ENCODE measurements around the gene KLK4.

KLK4 gene

GRCh38 chr19:50947123-50947522 is 35.9 kb upstream of the KLK4 start:
- POLR2A ChIA-PET, result no interaction called here
- CTCF ChIA-PET, result interaction anchor here (0.5 to 1.9 kb wide), 2 partner anchors 30 to 70 kb away, joined by 4 to 5 read pairs; no protein-coding TSS in a partner anchor
- no peak for DNase-seq (ENCODE audit: extremely low spot score)
- TF ChIP-seq FOXA1 (IDR thresholded peaks at IDR 0.05) (no peak), HDGF (IDR thresholded peaks at IDR 0.05; ENCODE audit: borderline replicate concordance) (no peak), NFRKB (IDR thresholded peaks at IDR 0.05) (no peak), ELF4 (IDR thresholded peaks at IDR 0.05) (no peak), L3MBTL2 (conservative IDR thresholded peaks at IDR 0.05) (no peak), ARNT (IDR thresholded peaks at IDR 0.05) (no peak)
- TF ChIP-seq, protein P1, sequence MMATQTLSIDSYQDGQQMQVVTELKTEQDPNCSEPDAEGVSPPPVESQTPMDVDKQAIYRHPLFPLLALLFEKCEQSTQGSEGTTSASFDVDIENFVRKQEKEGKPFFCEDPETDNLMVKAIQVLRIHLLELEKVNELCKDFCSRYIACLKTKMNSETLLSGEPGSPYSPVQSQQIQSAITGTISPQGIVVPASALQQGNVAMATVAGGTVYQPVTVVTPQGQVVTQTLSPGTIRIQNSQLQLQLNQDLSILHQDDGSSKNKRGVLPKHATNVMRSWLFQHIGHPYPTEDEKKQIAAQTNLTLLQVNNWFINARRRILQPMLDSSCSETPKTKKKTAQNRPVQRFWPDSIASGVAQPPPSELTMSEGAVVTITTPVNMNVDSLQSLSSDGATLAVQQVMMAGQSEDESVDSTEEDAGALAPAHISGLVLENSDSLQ (IDR thresholded peaks at IDR 0.05), result no peak

DNA sequence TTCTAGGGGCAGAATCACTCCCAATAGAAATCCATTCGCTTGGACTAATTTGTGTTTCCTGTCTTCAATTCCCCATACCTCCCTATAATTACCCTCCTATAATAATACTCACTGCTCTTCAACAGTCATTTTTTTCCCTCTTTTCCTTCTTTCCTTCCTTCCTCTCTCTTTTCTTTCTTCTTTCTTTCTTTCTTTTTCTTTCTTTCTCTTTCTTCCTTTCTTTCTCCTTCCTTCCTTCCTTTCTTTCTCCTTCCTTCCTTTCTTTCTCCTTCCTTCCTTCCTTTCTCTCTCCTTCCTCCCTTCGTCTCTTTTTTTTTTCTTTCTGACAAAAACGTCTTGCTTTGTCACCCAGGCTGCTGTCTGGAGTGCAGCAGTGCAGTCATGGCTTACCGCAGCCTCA is 33.6 kb upstream of the KLK4 start:
- TF ChIP-seq FOXA1 (IDR thresholded peaks at IDR 0.05) (no peak), L3MBTL2 (conservative IDR thresholded peaks at IDR 0.05) (no peak), BHLHE40 (IDR thresholded peaks at IDR 0.05; ENCODE audit: borderline replicate concordance) (no peak), ELF4 (IDR thresholded peaks at IDR 0.05) (no peak), ZNF384 (IDR thresholded peaks at IDR 0.05) (no peak), TARDBP (IDR thresholded peaks at IDR 0.05) (no peak), NFRKB (IDR thresholded peaks at IDR 0.05) (no peak), ARNT (IDR thresholded peaks at IDR 0.05) (no peak), HDGF (IDR thresholded peaks at IDR 0.05; ENCODE audit: borderline replicate concordance) (no peak), SP1 (IDR thresholded peaks at IDR 0.05) (no peak), FOXM1 (IDR thresholded peaks at IDR 0.05; ENCODE audit: borderline replicate concordance) (no peak), CTBP1 (IDR thresholded peaks at IDR 0.05; ENCODE audit: borderline replicate concordance) (no peak), SUZ12 (IDR thresholded peaks at IDR 0.05) (no peak), LEF1 (IDR thresholded peaks at IDR 0.05; ENCODE audit: borderline replicate concordance) (no peak)
- TF ChIP-seq, protein P1 (IDR thresholded peaks at IDR 0.05), result no peak
- DNase-seq (ENCODE audit: extremely low spot score), result no peak
- ChIA-PET CTCF (no interaction called here), POLR2A (no interaction called here)

- no peak for TF ChIP-seq ARNT (IDR thresholded peaks at IDR 0.05)
- ChIA-PET POLR2A (no interaction called here), CTCF (interaction anchor here (0.8 kb wide), 1 partner anchor 73 kb away, joined by 3 read pairs; no protein-coding TSS in a partner anchor)
- no peak for DNase-seq (ENCODE audit: extremely low spot score)
These were observed 32.1 kb upstream of the KLK4 start for GRCh38 chr19:50943074-50943828.

DNA sequence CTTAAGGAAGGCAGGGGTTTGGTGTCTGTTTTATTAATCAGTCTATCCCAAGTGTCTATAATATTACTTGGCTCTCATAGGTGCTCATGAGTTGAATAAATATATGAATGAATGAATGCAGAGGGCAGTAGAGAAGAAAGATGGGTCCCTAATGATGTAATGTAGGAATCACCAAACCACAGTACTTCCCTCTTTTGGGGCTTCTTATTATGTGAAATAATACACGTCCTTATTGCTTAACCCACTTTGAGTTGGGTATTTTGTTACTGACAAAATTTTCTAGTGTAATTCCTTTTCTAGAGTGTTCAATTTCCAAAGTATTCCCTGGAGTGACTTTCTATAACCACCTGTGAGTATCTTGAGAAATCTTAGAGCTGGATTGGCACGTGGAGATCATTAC is 28.4 kb upstream of the KLK4 start:
- ChIA-PET CTCF (interaction anchor here (1.2 to 1.4 kb wide), 2 partner anchors 9 to 18 kb away, joined by 3 read pairs; no protein-coding TSS in a partner anchor), POLR2A (no interaction called here)
- TF ChIP-seq BHLHE40 (IDR thresholded peaks at IDR 0.05; ENCODE audit: borderline replicate concordance), result no peak
- TF ChIP-seq LEF1 (IDR thresholded peaks at IDR 0.05; ENCODE audit: borderline replicate concordance), result no peak
- TF ChIP-seq ZNF384 (IDR thresholded peaks at IDR 0.05), result no peak
- no peak for TF ChIP-seq FOXA1 (IDR thresholded peaks at IDR 0.05)
- TF ChIP-seq SP1 (IDR thresholded peaks at IDR 0.05), result no peak
- TF ChIP-seq CTBP1 (IDR thresholded peaks at IDR 0.05; ENCODE audit: borderline replicate concordance), result no peak
- TF ChIP-seq TARDBP (IDR thresholded peaks at IDR 0.05), result no peak
- no peak for TF ChIP-seq FOXK2 (IDR thresholded peaks at IDR 0.05)
- TF ChIP-seq NFRKB (IDR thresholded peaks at IDR 0.05), result no peak
- TF ChIP-seq ARNT (IDR thresholded peaks at IDR 0.05), result no peak
- TF ChIP-seq HDGF (IDR thresholded peaks at IDR 0.05; ENCODE audit: borderline replicate concordance), result no peak
- no peak for TF ChIP-seq L3MBTL2 (conservative IDR thresholded peaks at IDR 0.05)
- TF ChIP-seq FOXM1 (IDR thresholded peaks at IDR 0.05; ENCODE audit: borderline replicate concordance), result no peak
- no peak for TF ChIP-seq SUZ12 (IDR thresholded peaks at IDR 0.05)
- no peak for TF ChIP-seq ELF4 (IDR thresholded peaks at IDR 0.05)
- TF ChIP-seq, protein P1 (IDR thresholded peaks at IDR 0.05), result no peak
- no peak for DNase-seq (ENCODE audit: extremely low spot score)

- no peak for DNase-seq (ENCODE audit: extremely low spot score)
- ChIA-PET POLR2A (no interaction called here), CTCF (no interaction called here)
- no peak for TF ChIP-seq SUZ12 (IDR thresholded peaks at IDR 0.05)
- no peak for TF ChIP-seq ARNT (IDR thresholded peaks at IDR 0.05)
- no peak for TF ChIP-seq FOXK2 (IDR thresholded peaks at IDR 0.05)
- TF ChIP-seq CTBP1 (IDR thresholded peaks at IDR 0.05; ENCODE audit: borderline replicate concordance), result no peak
- no peak for TF ChIP-seq FOXA1 (IDR thresholded peaks at IDR 0.05)
- no peak for TF ChIP-seq ZNF384 (IDR thresholded peaks at IDR 0.05)
- TF ChIP-seq LEF1 (IDR thresholded peaks at IDR 0.05; ENCODE audit: borderline replicate concordance), result no peak
- TF ChIP-seq, protein P1 (IDR thresholded peaks at IDR 0.05), result no peak
- TF ChIP-seq L3MBTL2 (conservative IDR thresholded peaks at IDR 0.05), result no peak
- TF ChIP-seq ELF4 (IDR thresholded peaks at IDR 0.05), result no peak
- TF ChIP-seq FOXM1 (IDR thresholded peaks at IDR 0.05; ENCODE audit: borderline replicate concordance), result no peak
- no peak for TF ChIP-seq HDGF (IDR thresholded peaks at IDR 0.05; ENCODE audit: borderline replicate concordance)
These were observed 22.4 kb upstream of the KLK4 start for GRCh38 chr19:50933640-50934039.

GRCh38 chr19:50932690-50933083 is 21.5 kb upstream of the KLK4 start:
- CTCF ChIA-PET, result no interaction called here
- TF ChIP-seq L3MBTL2 (conservative IDR thresholded peaks at IDR 0.05), result no peak
- no peak for TF ChIP-seq ARNT (IDR thresholded peaks at IDR 0.05)
- TF ChIP-seq FOXK2 (IDR thresholded peaks at IDR 0.05), result no peak
- TF ChIP-seq FOXA1 (IDR thresholded peaks at IDR 0.05), result no peak
- no peak for TF ChIP-seq ZNF384 (IDR thresholded peaks at IDR 0.05)
- TF ChIP-seq SUZ12 (IDR thresholded peaks at IDR 0.05), result no peak
- TF ChIP-seq TARDBP (IDR thresholded peaks at IDR 0.05), result no peak
- no peak for TF ChIP-seq CTBP1 (IDR thresholded peaks at IDR 0.05; ENCODE audit: borderline replicate concordance)
- TF ChIP-seq HDGF (IDR thresholded peaks at IDR 0.05; ENCODE audit: borderline replicate concordance), result no peak
- TF ChIP-seq, protein P1 (IDR thresholded peaks at IDR 0.05), result no peak
- TF ChIP-seq NFRKB (IDR thresholded peaks at IDR 0.05), result no peak
- TF ChIP-seq ELF4 (IDR thresholded peaks at IDR 0.05), result no peak
- no peak for TF ChIP-seq SP1 (IDR thresholded peaks at IDR 0.05)
- TF ChIP-seq BHLHE40 (IDR thresholded peaks at IDR 0.05; ENCODE audit: borderline replicate concordance), result no peak
- no peak for TF ChIP-seq FOXM1 (IDR thresholded peaks at IDR 0.05; ENCODE audit: borderline replicate concordance)
- no peak for TF ChIP-seq LEF1 (IDR thresholded peaks at IDR 0.05; ENCODE audit: borderline replicate concordance)
- POLR2A ChIA-PET, result no interaction called here
- no peak for DNase-seq (ENCODE audit: extremely low spot score)

Measured in HEK293T (cell line).